ENCODE results near the gene ADGRV1. TPM values are rescaled to one million over a fixed set of nuclear protein-coding genes. Genes with fewer than 3 reads are reported as not detected.

The ADGRV1 gene
- total and polyA plus RNA-seq, 2 donors (not counting 3 experiments of a cell fraction or from before 2014, with no cell fraction given), result 0.11 to 0.55 TPM

DNA sequence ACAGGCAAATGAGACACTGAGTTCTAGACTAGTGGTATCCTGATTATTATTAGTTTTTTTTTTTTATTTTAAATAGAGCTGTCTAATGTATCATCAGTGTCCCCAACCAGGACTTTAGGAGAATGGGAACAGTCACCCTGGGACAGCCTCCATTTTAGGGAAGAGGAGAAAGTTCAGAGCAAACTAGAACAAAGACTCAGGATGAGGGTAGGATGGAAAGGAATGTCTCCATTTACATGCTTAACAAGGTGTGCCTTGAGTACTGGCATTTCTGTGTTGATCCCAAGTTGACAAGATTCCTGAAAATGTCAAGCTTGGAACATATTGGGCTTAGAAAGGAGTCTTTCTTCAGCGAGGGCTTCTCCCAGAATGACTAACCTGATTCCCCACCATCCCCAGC, 601.0 kb downstream of the ADGRV1 start:
- TF ChIP-seq JUN (IDR thresholded peaks at IDR 0.05; ENCODE audit: borderline replicate concordance, insufficient read depth, insufficient read length, low read depth) (no peak), GATA2 (IDR thresholded peaks at IDR 0.05; ENCODE audit: insufficient read depth, insufficient read length, low read depth, low read length) (no peak), EZH2 (IDR thresholded peaks at IDR 0.05; ENCODE audit: borderline replicate concordance, low read depth, low read length, severe bottlenecking) (no peak), FOS (IDR thresholded peaks at IDR 0.05; ENCODE audit: borderline replicate concordance, insufficient read depth, low read length) (no peak), MYC (IDR thresholded peaks at IDR 0.05; ENCODE audit: low read depth, low read length) (no peak), POLR2AphosphoS5 (IDR thresholded peaks at IDR 0.05; ENCODE audit: insufficient read depth, low read depth, low read length) (no peak), POLR2A (IDR thresholded peaks at IDR 0.05; ENCODE audit: low read depth, low read length) (no peak)
- TF ChIP-seq, protein P1, sequence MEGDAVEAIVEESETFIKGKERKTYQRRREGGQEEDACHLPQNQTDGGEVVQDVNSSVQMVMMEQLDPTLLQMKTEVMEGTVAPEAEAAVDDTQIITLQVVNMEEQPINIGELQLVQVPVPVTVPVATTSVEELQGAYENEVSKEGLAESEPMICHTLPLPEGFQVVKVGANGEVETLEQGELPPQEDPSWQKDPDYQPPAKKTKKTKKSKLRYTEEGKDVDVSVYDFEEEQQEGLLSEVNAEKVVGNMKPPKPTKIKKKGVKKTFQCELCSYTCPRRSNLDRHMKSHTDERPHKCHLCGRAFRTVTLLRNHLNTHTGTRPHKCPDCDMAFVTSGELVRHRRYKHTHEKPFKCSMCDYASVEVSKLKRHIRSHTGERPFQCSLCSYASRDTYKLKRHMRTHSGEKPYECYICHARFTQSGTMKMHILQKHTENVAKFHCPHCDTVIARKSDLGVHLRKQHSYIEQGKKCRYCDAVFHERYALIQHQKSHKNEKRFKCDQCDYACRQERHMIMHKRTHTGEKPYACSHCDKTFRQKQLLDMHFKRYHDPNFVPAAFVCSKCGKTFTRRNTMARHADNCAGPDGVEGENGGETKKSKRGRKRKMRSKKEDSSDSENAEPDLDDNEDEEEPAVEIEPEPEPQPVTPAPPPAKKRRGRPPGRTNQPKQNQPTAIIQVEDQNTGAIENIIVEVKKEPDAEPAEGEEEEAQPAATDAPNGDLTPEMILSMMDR (IDR thresholded peaks at IDR 0.05; ENCODE audit: extremely low read depth in 1 of 2, insufficient read depth in 1 of 2, low read depth in 1 of 2, low read length in 2 of 2), result no peak
- TF ChIP-seq, protein P2, sequence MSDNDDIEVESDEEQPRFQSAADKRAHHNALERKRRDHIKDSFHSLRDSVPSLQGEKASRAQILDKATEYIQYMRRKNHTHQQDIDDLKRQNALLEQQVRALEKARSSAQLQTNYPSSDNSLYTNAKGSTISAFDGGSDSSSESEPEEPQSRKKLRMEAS (IDR thresholded peaks at IDR 0.05; ENCODE audit: insufficient read depth, insufficient read length), result no peak
- dilution Hi-C loops (cut with MboI; ENCODE audit: extremely low pct_ligation_motif_present, low sequenced_read_pairs), result no loop called here

More for the DNA sequence above, 601.0 kb downstream of the ADGRV1 start:
- Histone ChIP-seq H4K20me1 (replicated peaks; ENCODE audit: control insufficient read depth, extremely low read depth, insufficient read depth, low read length) (no peaks in the 10 kb centered on the region), H3K4me3 (replicated peaks in 1 of 3; ENCODE audit: insufficient read depth in 1 of 3, low read depth in 1 of 3, low read length in 3 of 3) (no peak overlapping the region), H3K9me1 (replicated peaks; ENCODE audit: control insufficient read depth, extremely low read depth, insufficient read depth, low read length) (no peaks in the 10 kb centered on the region), H3K4me2 (ENCODE audit: insufficient read depth, low read length) (no peak overlapping the region), H3K36me3 (ENCODE audit: control insufficient read depth in 2 of 2, extremely low read depth in 1 of 2, insufficient read depth in 2 of 2, low read length in 2 of 2) (no peaks in the 10 kb centered on the region), H3K4me1 (ENCODE audit: control insufficient read depth, extremely low read depth, insufficient read depth, low read length) (peaks cover 37% of the 10 kb centered on the region), H3K27me3 (ENCODE audit: control insufficient read depth in 2 of 2, insufficient read depth in 2 of 2, low read length in 2 of 2) (no peaks in the 10 kb centered on the region), H3K9me3 (replicated peaks; ENCODE audit: control insufficient read depth, insufficient read depth, low read length) (no peaks in the 10 kb centered on the region), H2AFZ (ENCODE audit: low read depth, low read length) (no peak overlapping the region), H3K79me2 (ENCODE audit: control insufficient read depth, insufficient read depth, low read length) (no peaks in the 10 kb centered on the region), H3K27ac (ENCODE audit: insufficient read depth, low read depth, low read length) (no peak overlapping the region), H3K9ac (replicated peaks; ENCODE audit: extremely low read depth, insufficient read depth, low read length) (no peak overlapping the region)
- intact Hi-C loops (cut with micrococcal nuclease), result loop anchor here (5.0 kb wide), 1 partner anchor 42 kb away; no protein-coding TSS in a partner anchor
- no TSS peak for BruUV-seq (replicated peaks)
- DNase-seq (ENCODE audit: low read depth, low spot score) (no peak), FAIRE-seq (no peak)
- CTCF ChIA-PET, result interaction anchor here (0.6 to 1.3 kb wide), 2 partner anchors 14 to 21 kb away, joined by 3 to 4 read pairs; no protein-coding TSS in a partner anchor
- POLR2A ChIA-PET, result no interaction called here
